Activated B cell treated with CpG ODN at 0.5 μM for 24 hours (primary cell): ENCODE data around the gene GLRX2. TPM values are rescaled to one million over a fixed set of nuclear protein-coding genes. Genes with fewer than 3 reads are reported as not detected.
A peak's percentile ranks its signal among the peaks of the same experiment; 100 is the strongest.

Experiments
- ATAC-seq: fragments of 200-7000 bp; cut with Tn5 transposase; one replicate; pipeline ENCODE4 v1.10.0; 2021; ENCODE audit warnings: low read depth, mild to moderate bottlenecking, moderate library complexity
- CTCF ChIA-PET: fragments of 350-600 bp; sonication (Branson Sonifier 250); formaldehyde crosslinking; loops from one replicate; lab custom pipeline; 2021; ENCODE audit warnings: antibody characterized with exemption; lab: Charles Lee
- POLR2A ChIA-PET: fragments of 350-600 bp; sonication (Branson Sonifier 250); formaldehyde crosslinking; loops from one replicate; lab custom pipeline; 2021; ENCODE audit warnings: antibody characterized with exemption; lab: Charles Lee
- DNase-seq: peaks from one replicate; pipeline ENCODE4 v3.0.0; 2022
- H3K27ac Mint-ChIP-seq: one replicate; pipeline ENCODE4 v1.8.0; 2020; ENCODE audit warnings: mixed read lengths
- H3K27me3 Mint-ChIP-seq: one replicate; pipeline ENCODE4 v1.8.0; 2021; ENCODE audit warnings: mixed read lengths
- H3K36me3 Mint-ChIP-seq: one replicate; pipeline ENCODE4 v1.8.0; 2021; ENCODE audit warnings: low read depth, mixed read lengths
- H3K4me1 Mint-ChIP-seq: one replicate; pipeline ENCODE4 v1.8.0; 2021; ENCODE audit warnings: mixed read lengths
- H3K4me3 Mint-ChIP-seq: one replicate; pipeline ENCODE4 v1.8.0; 2020; ENCODE audit warnings: mild to moderate bottlenecking, mixed read lengths
- H3K9me3 Mint-ChIP-seq: one replicate; pipeline ENCODE4 v1.8.0; 2020; ENCODE audit warnings: mixed read lengths
- intact Hi-C: fragments of 100-400 bp; cut with micrococcal nuclease; formaldehyde crosslinking; loops from one replicate; pipeline ENCODE4 v1.15.1; 2024
- total RNA-seq: library from RNA; stranded (reverse); gene quantifications from 2 replicates; pipeline ENCODE4 v1.2.3, GENCODE V29; 2022
- TF ChIP-seq, protein P1 (sequence below): fragments of 200-600 bp; IDR thresholded peaks from one replicate; pipeline ENCODE4 v1.8.0; 2022; ENCODE audit warnings: antibody characterized with exemption, mild to moderate bottlenecking

Gene GLRX2
- total RNA-seq, 1 donor from 2014 or later: 14.4 TPM

DNA sequence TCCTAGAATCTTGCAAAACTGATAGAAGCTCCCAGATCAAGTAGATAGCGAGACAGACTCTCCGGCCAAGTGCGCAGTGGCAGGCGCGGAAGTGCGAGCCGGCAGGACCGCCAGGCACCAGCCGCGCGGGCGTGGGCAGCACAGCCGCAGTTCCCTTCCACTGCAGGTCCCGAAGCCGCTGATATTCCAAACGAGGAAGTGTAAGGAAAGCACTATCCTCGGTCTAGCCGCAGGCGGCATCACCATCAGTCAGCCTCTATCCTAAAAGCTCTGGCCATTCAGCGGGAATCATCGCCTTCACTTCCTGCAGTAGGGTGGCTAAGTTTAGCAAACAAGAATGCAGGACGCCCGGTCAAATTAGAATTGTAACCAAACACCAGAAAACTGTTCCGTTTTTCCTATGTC, 710 bp downstream of the GLRX2 start:
- TF ChIP-seq, protein P1, sequence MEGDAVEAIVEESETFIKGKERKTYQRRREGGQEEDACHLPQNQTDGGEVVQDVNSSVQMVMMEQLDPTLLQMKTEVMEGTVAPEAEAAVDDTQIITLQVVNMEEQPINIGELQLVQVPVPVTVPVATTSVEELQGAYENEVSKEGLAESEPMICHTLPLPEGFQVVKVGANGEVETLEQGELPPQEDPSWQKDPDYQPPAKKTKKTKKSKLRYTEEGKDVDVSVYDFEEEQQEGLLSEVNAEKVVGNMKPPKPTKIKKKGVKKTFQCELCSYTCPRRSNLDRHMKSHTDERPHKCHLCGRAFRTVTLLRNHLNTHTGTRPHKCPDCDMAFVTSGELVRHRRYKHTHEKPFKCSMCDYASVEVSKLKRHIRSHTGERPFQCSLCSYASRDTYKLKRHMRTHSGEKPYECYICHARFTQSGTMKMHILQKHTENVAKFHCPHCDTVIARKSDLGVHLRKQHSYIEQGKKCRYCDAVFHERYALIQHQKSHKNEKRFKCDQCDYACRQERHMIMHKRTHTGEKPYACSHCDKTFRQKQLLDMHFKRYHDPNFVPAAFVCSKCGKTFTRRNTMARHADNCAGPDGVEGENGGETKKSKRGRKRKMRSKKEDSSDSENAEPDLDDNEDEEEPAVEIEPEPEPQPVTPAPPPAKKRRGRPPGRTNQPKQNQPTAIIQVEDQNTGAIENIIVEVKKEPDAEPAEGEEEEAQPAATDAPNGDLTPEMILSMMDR: no peak
- peaks cover 17% of the 10 kb centered on the region for H3K36me3 Mint-ChIP-seq
- peak; percentile 23 for ATAC-seq
- ChIA-PET POLR2A (interaction anchor here (2.6 to 5.1 kb wide), 2 partner anchors 17 to 46 kb away, joined by 22 to 42 read pairs; partner anchors contain the start of genes CDC73, RO60 and UCHL5), CTCF (interaction anchor here (1.0 to 2.0 kb wide), 4 partner anchors 17 to 630 kb away, joined by 3 to 4 read pairs (median 4); partner anchors contain the start of gene CDC73)
- no peak for DNase-seq
- H3K27ac Mint-ChIP-seq: peak overlapping the region; percentile 76
- H3K9me3 Mint-ChIP-seq: no peaks in the 10 kb centered on the region
- H3K4me3 Mint-ChIP-seq: peak overlapping the region; percentile 93
- no peaks in the 10 kb centered on the region for H3K27me3 Mint-ChIP-seq
- intact Hi-C loops: no loop called here
- peaks cover 18% of the 10 kb centered on the region for H3K4me1 Mint-ChIP-seq

DNA sequence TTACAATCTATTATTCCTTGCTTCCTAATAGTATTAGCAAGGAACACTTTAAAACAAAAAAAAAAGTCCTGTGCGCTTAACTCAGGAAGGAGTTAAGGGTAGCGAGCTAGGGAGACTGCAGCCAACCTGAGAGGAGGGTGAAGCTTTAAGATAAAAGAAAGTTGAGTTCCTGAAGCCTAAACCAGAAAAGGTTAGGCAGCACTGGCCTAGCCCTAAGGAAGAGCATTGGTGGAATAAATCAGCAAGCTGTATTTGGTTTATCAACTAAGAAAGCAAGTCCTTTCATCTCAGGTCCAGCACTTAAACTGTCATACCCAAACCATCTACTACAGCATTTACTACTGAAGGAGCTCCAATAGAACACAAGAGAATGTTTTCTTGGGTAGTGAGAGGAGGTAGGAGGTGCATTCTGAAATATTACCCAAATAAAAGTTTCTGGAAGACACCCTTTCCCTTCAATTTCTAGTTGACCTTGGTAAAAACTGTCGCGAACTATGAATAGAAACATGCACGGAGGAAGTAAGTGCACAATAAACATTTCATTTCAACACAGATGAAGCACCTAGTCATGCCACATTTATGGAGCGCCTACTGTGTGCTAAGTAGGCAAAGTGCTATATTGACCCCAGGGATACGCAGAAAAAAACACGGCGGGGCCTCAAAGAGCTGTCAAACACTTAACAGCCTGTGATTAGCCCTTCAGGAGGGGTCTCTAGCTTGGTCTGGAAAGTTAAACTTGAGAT, 1.3 kb downstream of the GLRX2 start:
- Mint-ChIP-seq H3K4me3 (peak overlapping the region; percentile 93), H3K27ac (no peak overlapping the region)
- POLR2A ChIA-PET: interaction anchor here (2.6 to 5.1 kb wide), 2 partner anchors 17 to 45 kb away, joined by 22 to 42 read pairs; partner anchors contain the start of genes CDC73, RO60 and UCHL5

DNA sequence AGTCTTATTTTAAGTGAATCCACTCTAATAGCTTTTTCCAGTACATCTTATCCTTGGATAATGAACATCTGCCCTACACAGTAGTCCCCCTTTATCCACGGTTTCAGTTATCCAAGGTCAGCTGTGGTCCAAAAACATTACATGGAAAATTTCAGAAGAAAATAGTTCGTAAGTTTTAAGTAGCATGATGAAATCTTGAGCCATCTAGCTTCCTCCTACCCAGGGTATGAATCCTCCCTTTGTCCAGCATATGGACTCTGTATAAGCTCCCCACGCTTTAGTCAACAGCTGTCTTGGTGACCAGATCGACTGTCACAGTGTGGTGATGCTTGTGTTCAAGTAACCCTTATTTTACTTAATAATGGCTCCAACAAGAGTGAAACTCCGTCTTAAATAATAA, 2.6 kb downstream of the GLRX2 start:
- intact Hi-C loops: no loop called here
- no peaks in the 10 kb centered on the region for H3K9me3 Mint-ChIP-seq
- no peak for DNase-seq
- H3K27me3 Mint-ChIP-seq: no peaks in the 10 kb centered on the region
- H3K4me1 Mint-ChIP-seq: peaks cover 18% of the 10 kb centered on the region
- H3K27ac Mint-ChIP-seq: no peak overlapping the region
- no peak overlapping the region for H3K4me3 Mint-ChIP-seq
- ChIA-PET POLR2A (no interaction called here), CTCF (no interaction called here)
- no peak for ATAC-seq
- TF ChIP-seq, protein P1: no peak
- peaks cover 29% of the 10 kb centered on the region for H3K36me3 Mint-ChIP-seq

More for the DNA sequence above, 1.3 kb downstream of the GLRX2 start:
- ATAC-seq: no peak
- no peak for DNase-seq
- intact Hi-C loops: no loop called here
- Mint-ChIP-seq H3K9me3 (no peaks in the 10 kb centered on the region), H3K27me3 (no peaks in the 10 kb centered on the region), H3K4me1 (peaks cover 18% of the 10 kb centered on the region), H3K36me3 (peaks cover 23% of the 10 kb centered on the region)
- CTCF ChIA-PET: interaction anchor here (1.0 to 2.0 kb wide), 4 partner anchors 16 to 629 kb away, joined by 3 to 4 read pairs (median 4); partner anchors contain the start of gene CDC73
- TF ChIP-seq, protein P1: no peak

DNA sequence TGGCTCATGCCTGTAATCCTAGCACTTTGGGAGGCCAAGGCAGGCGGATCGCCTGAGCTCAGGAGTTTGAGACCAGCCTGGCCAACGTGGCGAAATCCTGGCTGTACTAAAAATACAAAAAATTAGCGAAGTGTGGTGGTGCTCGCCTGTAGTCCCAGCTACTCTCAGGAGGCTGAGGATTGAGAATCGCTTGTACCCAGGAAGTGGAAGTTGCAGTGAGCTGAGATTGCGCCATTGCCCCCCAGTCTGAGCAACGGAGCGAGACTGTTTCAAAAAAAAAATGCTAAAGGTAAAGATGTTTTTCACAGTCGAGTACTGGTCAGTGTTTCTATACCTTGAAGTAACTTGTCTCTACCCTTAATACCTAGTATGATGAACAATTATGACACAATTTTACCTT, 11.1 kb downstream of the GLRX2 start:
- peaks cover 54% of the 10 kb centered on the region for H3K36me3 Mint-ChIP-seq
- no peak for ATAC-seq
- H3K27ac Mint-ChIP-seq: no peak overlapping the region
- ChIA-PET POLR2A (no interaction called here), CTCF (no interaction called here)
- no peak for DNase-seq
- no peaks in the 10 kb centered on the region for H3K27me3 Mint-ChIP-seq
- H3K9me3 Mint-ChIP-seq: no peaks in the 10 kb centered on the region
- no peak overlapping the region for H3K4me3 Mint-ChIP-seq
- no peaks in the 10 kb centered on the region for H3K4me1 Mint-ChIP-seq
- TF ChIP-seq, protein P1: no peak
- intact Hi-C loops: no loop called here

DNA sequence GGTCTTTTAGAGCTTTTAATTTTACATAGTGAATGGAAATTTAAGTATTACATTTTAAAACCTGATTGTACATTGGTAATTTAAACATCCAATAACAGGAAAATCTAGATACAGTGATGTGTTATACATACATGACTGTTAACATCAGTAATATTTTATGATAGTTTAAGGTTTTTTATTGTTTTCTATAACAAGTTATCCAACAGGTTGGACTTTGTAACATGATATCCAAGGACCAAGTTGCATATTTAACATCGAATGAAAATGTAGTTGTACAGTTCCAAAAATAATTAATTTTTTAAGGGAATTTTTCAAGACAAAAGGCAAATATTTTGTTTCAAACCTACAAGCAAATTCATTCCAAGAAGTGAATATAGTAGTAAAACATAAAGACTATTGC, 14.3 kb downstream of the GLRX2 start:
- intact Hi-C loops: no loop called here
- peaks cover 37% of the 10 kb centered on the region for H3K36me3 Mint-ChIP-seq
- no peak for DNase-seq

More for the DNA sequence above, 14.3 kb downstream of the GLRX2 start:
- CTCF ChIA-PET: no interaction called here
- Mint-ChIP-seq H3K4me3 (no peak overlapping the region), H3K27ac (no peak overlapping the region), H3K9me3 (no peaks in the 10 kb centered on the region), H3K4me1 (no peaks in the 10 kb centered on the region), H3K27me3 (no peaks in the 10 kb centered on the region)
- TF ChIP-seq, protein P1: no peak
- ATAC-seq: no peak
- POLR2A ChIA-PET: no interaction called here
